ENCODE data around the gene C11orf68. TPM values are rescaled to one million over a fixed set of nuclear protein-coding genes. Genes with fewer than 3 reads are reported as not detected.

Gene C11orf68
- total RNA-seq, 1 experiment from 2014 or later, result 31.9 TPM

GRCh38 chr11:65967329-65967934 lies 48.6 kb upstream of the C11orf68 start:
- ChIA-PET POLR2A (no interaction called here), CTCF (interaction anchor here (0.9 kb wide), 1 partner anchor 21 kb away, joined by 4 read pairs; no protein-coding TSS in a partner anchor)
- DNase-seq (ENCODE audit: low spot score), result no peak

More at GRCh38 chr11:65967329-65967934, 48.6 kb upstream of the C11orf68 start:
- H3K4me3 Mint-ChIP-seq, result no peak overlapping the region
- no peaks in the 10 kb centered on the region for H3K9me3 Mint-ChIP-seq
- no peaks in the 10 kb centered on the region for H3K27me3 Mint-ChIP-seq (ENCODE audit: low read depth)
- ATAC-seq, result no peak
- H3K4me1 Mint-ChIP-seq, result peaks cover 12% of the 10 kb centered on the region
- TF ChIP-seq AFF4 (CRISPR knock-in tag; IDR thresholded peaks at IDR 0.05; ENCODE audit: borderline replicate concordance), result no peak
- no peak for TF ChIP-seq ZSCAN18 (CRISPR knock-in tag; IDR thresholded peaks at IDR 0.05)
- TF ChIP-seq SMAD4 (CRISPR knock-in tag; IDR thresholded peaks at IDR 0.05), result no peak
- no peak for TF ChIP-seq SOX15 (CRISPR knock-in tag; IDR thresholded peaks at IDR 0.05)
- TF ChIP-seq, protein P1, sequence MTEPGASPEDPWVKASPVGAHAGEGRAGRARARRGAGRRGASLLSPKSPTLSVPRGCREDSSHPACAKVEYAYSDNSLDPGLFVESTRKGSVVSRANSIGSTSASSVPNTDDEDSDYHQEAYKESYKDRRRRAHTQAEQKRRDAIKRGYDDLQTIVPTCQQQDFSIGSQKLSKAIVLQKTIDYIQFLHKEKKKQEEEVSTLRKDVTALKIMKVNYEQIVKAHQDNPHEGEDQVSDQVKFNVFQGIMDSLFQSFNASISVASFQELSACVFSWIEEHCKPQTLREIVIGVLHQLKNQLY (CRISPR knock-in tag; IDR thresholded peaks at IDR 0.05), result no peak
- TF ChIP-seq MAX (CRISPR knock-in tag; IDR thresholded peaks at IDR 0.05), result no peak
- TF ChIP-seq CTCF (IDR thresholded peaks at IDR 0.05), result no peak
- TF ChIP-seq NR1H2 (CRISPR knock-in tag; IDR thresholded peaks at IDR 0.05), result no peak
- no peak for TF ChIP-seq ZNF396 (CRISPR knock-in tag; IDR thresholded peaks at IDR 0.05; ENCODE audit: borderline replicate concordance)
- TF ChIP-seq, protein P2, sequence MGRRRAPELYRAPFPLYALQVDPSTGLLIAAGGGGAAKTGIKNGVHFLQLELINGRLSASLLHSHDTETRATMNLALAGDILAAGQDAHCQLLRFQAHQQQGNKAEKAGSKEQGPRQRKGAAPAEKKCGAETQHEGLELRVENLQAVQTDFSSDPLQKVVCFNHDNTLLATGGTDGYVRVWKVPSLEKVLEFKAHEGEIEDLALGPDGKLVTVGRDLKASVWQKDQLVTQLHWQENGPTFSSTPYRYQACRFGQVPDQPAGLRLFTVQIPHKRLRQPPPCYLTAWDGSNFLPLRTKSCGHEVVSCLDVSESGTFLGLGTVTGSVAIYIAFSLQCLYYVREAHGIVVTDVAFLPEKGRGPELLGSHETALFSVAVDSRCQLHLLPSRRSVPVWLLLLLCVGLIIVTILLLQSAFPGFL (CRISPR knock-in tag; IDR thresholded peaks at IDR 0.05; ENCODE audit: borderline replicate concordance), result no peak
- no peak for TF ChIP-seq OVOL2 (CRISPR knock-in tag; IDR thresholded peaks at IDR 0.05; ENCODE audit: borderline replicate concordance)
- no peak overlapping the region for H3K27ac Mint-ChIP-seq
- H3K36me3 Mint-ChIP-seq, result peaks cover 62% of the 10 kb centered on the region
